Thymus (tissue), 11 donors: Measurements from ENCODE around the gene CIT. TPM values are rescaled to one million over a fixed set of nuclear protein-coding genes. Genes with fewer than 3 reads are reported as not detected.

Experiments used
- DNase-seq, 9 donors: peaks; one replicate each; pipeline ENCODE4 v3.0.0-alpha.2; 2013; ENCODE audit warnings: low spot score in 9 of 9, low read depth in 6 of 9, missing footprints in 1 of 9
- H3K27ac ChIP-seq, 2 donors: one replicate each; pipeline ENCODE4 v1.5.1; 2013; ENCODE audit warnings: control low read depth in 1 of 2, low read depth in 1 of 2, low read length in 1 of 2, mild to moderate bottlenecking in 1 of 2, moderate library complexity in 1 of 2
- H3K27me3 ChIP-seq, 2 donors: one replicate each; pipeline ENCODE4 v1.5.1; 2013; ENCODE audit warnings: low read length in 1 of 2; ENCODE audit not compliant: control insufficient read depth in 2 of 2, insufficient read depth in 1 of 2
- H3K36me3 ChIP-seq, 2 donors: one replicate each; pipeline ENCODE4 v1.5.1; 2013; ENCODE audit warnings: low read length in 1 of 2, mild to moderate bottlenecking in 1 of 2, moderate library complexity in 1 of 2; ENCODE audit not compliant: control insufficient read depth in 2 of 2, insufficient read depth in 2 of 2
- H3K4me1 ChIP-seq, 2 donors: one replicate each; pipeline ENCODE4 v1.5.1; 2013; ENCODE audit warnings: low read length in 2 of 2; ENCODE audit not compliant: control insufficient read depth in 2 of 2, insufficient read depth in 2 of 2
- H3K4me3 ChIP-seq, 2 donors: one replicate each; pipeline ENCODE4 v1.5.1; 2013; ENCODE audit warnings: low read length in 2 of 2, control low read depth in 1 of 2, mild to moderate bottlenecking in 1 of 2
- H3K9me3 ChIP-seq, 2 donors: one replicate each; pipeline ENCODE4 v1.5.1; 2013; ENCODE audit warnings: low read length in 1 of 2, mild to moderate bottlenecking in 1 of 2; ENCODE audit not compliant: control insufficient read depth in 2 of 2, insufficient read depth in 1 of 2
- WGBS: extraction: QIAGEN DNeasy Blood & Tissue Kit; methylation state at CpG from one replicate; pipeline ENCODE4 v1.1.7; 2013; 5-methylcytosine and 5-hydroxymethylcytosine counted together
- polyA plus RNA-seq: library from polyadenylated mRNA; stranded (reverse); fragments of 200-250 nt; gene quantifications from one replicate; pipeline ENCODE4 v1.2.3, GENCODE V29; 2013
- total RNA-seq: library from RNA; stranded (reverse); fragments of 120-200 nt; gene quantifications from one replicate; pipeline ENCODE4 v1.2.4, GENCODE V29; 2013
- donor health status: healthy.

The CIT gene
- total and polyA plus RNA-seq, 2 donors: 2.6 to 9.1 TPM

- Histone ChIP-seq H3K4me3 (no peak overlapping the region), H3K27me3 (no peaks in the 10 kb centered on the region), H3K9me3 (no peaks in the 10 kb centered on the region), H3K36me3 (peaks cover 20 to 27% of the 10 kb centered on the region in 2 donors), H3K4me1 (no peaks in the 10 kb centered on the region), H3K27ac (no peak overlapping the region)
- DNase-seq: no peak
- 98% methylated on average over 6 of the region's 6 CpGs for WGBS
Measured at GRCh38 chr12:119694111-119694510, 183.0 kb downstream of the CIT start.

- Histone ChIP-seq H3K36me3 (peaks cover 22 to 29% of the 10 kb centered on the region in 2 donors), H3K4me3 (no peak overlapping the region), H3K4me1 (no peaks in the 10 kb centered on the region), H3K27me3 (no peaks in the 10 kb centered on the region), H3K27ac (no peak overlapping the region), H3K9me3 (no peaks in the 10 kb centered on the region)
- WGBS: 95% methylated on average over 1 of the region's 1 CpG
- no peak for DNase-seq
Measured at GRCh38 chr12:119693511-119693910, 183.6 kb downstream of the CIT start.

- no peak for DNase-seq
- Histone ChIP-seq H3K9me3 (no peaks in the 10 kb centered on the region), H3K27ac (no peak overlapping the region), H3K36me3 (peaks cover 26 to 34% of the 10 kb centered on the region in 2 donors), H3K4me1 (no peaks in the 10 kb centered on the region), H3K27me3 (no peaks in the 10 kb centered on the region), H3K4me3 (no peak overlapping the region)
- WGBS: 97% methylated on average over 6 of the region's 6 CpGs
Measured at GRCh38 chr12:119692997-119693396, 184.1 kb downstream of the CIT start.

GRCh38 chr12:119692410-119692809 is 184.7 kb downstream of the CIT start:
- Histone ChIP-seq H3K9me3 (no peaks in the 10 kb centered on the region), H3K27ac (no peak overlapping the region), H3K4me1 (no peaks in the 10 kb centered on the region), H3K4me3 (no peak overlapping the region), H3K36me3 (peaks cover 24 to 32% of the 10 kb centered on the region in 2 donors), H3K27me3 (no peaks in the 10 kb centered on the region)
- no peak for DNase-seq
- 98% methylated on average over 5 of the region's 5 CpGs for WGBS

GRCh38 chr12:119691202-119691810 is 185.8 kb downstream of the CIT start:
- H3K4me3 ChIP-seq: no peak overlapping the region
- no peak overlapping the region for H3K27ac ChIP-seq
- DNase-seq: no peak
- 96% methylated on average over 6 of the region's 6 CpGs for WGBS
- H3K27me3 ChIP-seq: no peaks in the 10 kb centered on the region
- no peaks in the 10 kb centered on the region for H3K9me3 ChIP-seq
- no peaks in the 10 kb centered on the region for H3K4me1 ChIP-seq
- H3K36me3 ChIP-seq: peaks cover 30 to 32% of the 10 kb centered on the region in 2 donors

GRCh38 chr12:119689935-119690500 is 187.1 kb downstream of the CIT start:
- Histone ChIP-seq H3K4me3 (no peak overlapping the region), H3K27ac (no peak overlapping the region), H3K4me1 (no peaks in the 10 kb centered on the region), H3K36me3 (peaks cover 32 to 35% of the 10 kb centered on the region in 2 donors), H3K27me3 (no peaks in the 10 kb centered on the region), H3K9me3 (no peaks in the 10 kb centered on the region)
- no peak for DNase-seq
- 98% methylated on average over 38 of the region's 38 CpGs for WGBS

GRCh38 chr12:119687879-119688278 is 189.2 kb downstream of the CIT start:
- no peaks in the 10 kb centered on the region for H3K4me1 ChIP-seq
- H3K36me3 ChIP-seq: peaks cover 35 to 36% of the 10 kb centered on the region in 2 donors
- 98% methylated on average over 9 of the region's 9 CpGs for WGBS
- H3K9me3 ChIP-seq: no peaks in the 10 kb centered on the region
- no peak overlapping the region for H3K4me3 ChIP-seq
- no peak overlapping the region for H3K27ac ChIP-seq
- H3K27me3 ChIP-seq: no peaks in the 10 kb centered on the region
- DNase-seq: no peak

- no peaks in the 10 kb centered on the region for H3K4me1 ChIP-seq
- 95% methylated on average over 14 of the region's 14 CpGs for WGBS
- no peaks in the 10 kb centered on the region for H3K27me3 ChIP-seq
- no peak overlapping the region for H3K27ac ChIP-seq
- no peaks in the 10 kb centered on the region for H3K9me3 ChIP-seq
- no peak for DNase-seq
- no peak overlapping the region for H3K4me3 ChIP-seq
- H3K36me3 ChIP-seq: peaks cover 35 to 36% of the 10 kb centered on the region in 2 donors
Measured at GRCh38 chr12:119687406-119687805, 189.7 kb downstream of the CIT start.

GRCh38 chr12:119686776-119687175 is 190.3 kb downstream of the CIT start:
- DNase-seq: no peak
- Histone ChIP-seq H3K36me3 (peaks cover 35 to 40% of the 10 kb centered on the region in 2 donors), H3K27me3 (no peaks in the 10 kb centered on the region), H3K4me3 (no peak overlapping the region), H3K4me1 (no peaks in the 10 kb centered on the region), H3K27ac (no peak overlapping the region), H3K9me3 (no peaks in the 10 kb centered on the region)
- WGBS: 97% methylated on average over 13 of the region's 13 CpGs
